Measurements from ENCODE around the gene LPO.

The LPO gene

DNA sequence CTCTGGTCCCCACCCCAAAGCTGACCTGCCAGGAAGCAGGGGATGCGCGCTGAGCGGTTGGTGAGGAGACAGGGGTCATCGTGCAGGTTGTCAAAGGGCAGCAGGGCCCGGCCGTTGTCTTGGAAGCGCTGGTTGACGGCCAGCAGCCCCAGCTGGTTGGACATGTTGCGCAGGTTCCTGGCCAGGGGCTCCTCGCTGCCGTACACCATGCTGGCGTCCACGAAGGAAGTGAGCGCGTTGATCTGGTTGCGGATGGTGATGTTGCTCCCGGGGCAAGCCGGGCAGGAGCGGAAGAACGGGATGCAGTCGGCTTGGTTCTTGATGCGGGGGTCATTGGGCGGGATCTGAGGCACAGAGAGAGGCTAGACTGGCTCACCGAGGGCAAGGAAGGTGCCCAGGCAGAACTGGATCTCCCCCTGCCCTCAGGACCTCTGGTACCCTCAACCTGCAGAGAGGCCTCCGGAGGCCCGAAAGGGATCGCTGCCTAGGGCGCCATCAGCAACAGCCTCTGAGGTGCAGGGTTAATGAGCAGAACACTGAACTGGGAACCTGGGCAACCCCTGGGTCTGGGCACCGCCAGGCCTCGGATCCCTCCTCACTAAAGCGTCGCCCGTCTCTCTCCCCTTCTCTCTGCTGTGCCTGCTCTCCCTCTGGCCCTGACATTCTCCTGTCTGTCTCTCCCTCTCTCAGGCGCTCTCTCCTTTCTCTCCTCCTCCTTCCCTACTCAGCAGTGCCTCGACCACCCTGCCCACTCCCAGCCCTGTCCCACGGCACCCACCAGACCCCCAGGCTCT, 39.6 kb downstream of the LPO start:
- DNase-seq (ENCODE audit: low read depth), result no peak

DNA sequence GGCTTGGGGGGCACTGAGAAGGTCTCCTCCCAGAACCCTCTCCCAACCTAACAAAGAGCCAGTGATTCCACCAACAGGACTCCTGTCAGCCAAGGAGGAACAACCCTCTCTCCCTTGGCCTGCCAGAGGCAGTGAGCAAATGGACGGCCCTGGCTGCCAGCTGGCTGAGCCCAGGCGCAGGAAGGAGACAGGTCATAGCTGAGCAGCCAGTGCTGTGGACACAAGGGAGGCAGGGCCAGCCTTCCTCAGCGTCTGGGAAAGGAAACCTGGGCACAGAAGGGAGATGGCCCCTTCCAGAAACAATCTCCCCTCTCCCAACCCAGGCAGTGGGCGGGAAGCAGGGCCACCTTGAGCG, 40.3 kb downstream of the LPO start:
- DNase-seq (ENCODE audit: low read depth), result no peak

DNA sequence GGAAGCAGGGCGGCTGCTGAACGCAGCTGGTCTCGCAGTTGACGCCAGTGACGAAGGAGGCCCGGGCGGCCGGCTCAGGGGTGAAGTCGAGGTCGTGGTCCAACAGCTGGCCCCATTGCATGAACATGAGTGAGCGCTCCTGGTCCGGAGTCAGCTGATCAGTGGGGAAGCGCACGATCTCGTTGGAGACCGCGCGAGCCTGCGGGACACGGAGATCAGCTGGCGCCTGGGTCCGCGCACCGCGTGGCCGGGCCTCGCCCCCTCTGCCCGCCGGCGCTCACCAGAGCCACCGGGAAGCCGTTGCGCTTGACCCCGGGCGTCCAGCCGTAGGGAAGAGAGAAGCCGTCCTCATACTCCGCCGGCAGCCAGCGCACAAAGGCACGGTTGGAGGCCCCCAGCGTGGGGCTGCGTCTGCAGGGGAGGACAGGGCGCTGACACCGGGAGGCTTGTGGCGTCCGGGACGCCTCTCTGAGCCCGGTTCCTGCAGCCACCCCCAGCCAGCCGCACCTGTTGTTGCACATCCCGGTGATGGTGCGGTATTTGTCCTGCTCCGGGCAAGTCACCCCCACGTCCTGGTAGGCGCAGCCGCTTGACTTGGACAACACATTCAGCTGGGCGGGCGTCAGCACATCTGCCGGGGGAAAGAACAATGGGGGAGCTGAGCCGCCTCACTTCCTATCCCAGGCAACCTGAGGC, 40.8 kb downstream of the LPO start:
- DNase-seq (ENCODE audit: low read depth), result no peak

DNA sequence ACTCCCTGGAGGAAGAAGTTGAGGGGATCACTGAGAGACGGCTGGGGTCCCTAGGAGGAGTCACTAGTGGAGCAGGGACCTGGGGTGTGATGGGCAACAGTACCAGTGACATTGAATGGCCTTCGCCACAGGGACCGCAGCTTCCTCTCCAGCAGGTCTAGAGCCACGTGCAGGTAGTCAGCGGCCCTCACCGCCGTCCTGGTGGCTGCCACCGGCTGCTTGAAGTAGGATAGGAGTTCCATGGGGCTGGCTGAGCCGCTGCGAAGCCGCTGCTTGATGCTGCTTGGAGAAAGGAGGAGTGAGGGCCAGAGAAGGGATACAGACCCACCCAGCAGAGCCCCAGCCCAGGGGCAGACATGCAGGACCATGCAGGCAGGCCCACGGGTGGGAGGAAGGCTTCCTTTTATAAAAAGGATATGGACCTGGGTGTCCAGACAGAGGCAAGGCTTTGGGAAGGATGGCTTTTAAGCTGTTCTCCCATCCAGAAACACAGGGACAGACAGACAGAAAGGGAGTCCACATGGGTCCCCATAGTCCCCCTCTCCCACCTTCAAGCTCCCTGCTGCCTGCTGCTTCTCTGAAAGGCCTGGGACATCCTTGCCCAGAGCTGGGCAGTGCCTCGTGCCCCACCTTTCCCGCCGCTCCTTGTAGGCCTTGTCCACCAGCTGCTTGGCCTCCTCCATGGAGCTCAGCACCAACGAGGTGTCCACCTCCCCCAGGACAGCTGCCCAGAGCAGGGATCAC, 41.5 kb downstream of the LPO start:
- no peak for DNase-seq (ENCODE audit: low read depth)

DNA sequence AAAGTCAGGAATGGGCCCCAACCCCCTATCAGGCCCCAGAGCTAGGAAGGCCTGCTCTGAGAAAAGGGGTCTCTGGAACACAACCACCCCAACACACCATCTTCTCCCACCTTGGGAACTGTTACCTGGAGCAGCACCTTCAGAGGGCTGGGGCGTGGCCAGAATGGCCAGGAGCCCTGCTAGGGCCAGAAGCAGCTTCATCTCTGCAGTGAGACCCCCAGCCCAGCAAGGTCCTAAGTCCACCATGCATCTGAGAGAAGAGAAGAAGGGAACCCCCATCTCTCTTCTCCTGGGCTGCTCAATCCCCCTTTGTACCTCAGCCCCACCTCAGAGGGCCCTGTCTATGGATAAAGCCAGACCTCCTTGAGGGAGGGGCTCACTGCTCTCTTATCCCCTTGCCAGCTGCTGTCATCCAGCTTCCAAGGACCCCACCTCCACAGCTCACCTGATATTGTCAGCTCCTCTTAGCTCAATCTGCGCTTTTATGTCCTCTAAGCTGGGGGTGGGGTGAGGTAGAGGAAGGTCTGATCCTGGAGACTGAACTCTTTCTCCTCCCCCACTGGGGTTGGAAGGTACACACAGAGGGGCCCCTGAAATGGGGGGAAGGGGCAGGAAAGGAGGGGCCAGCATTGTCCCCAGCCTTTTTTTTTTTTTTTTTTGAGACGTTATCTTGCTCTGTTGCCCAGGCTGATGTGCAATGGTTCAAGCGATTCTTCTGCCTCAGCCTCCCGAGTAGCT, 42.3 kb downstream of the LPO start, which contains the start of gene MPO:
TSS of gene MPO (minus strand) at position 456 of the 738 bp plus-strand sequence. CDS start at position 279, 177 bp downstream.
- DNase-seq (ENCODE audit: low read depth), result no peak

DNA sequence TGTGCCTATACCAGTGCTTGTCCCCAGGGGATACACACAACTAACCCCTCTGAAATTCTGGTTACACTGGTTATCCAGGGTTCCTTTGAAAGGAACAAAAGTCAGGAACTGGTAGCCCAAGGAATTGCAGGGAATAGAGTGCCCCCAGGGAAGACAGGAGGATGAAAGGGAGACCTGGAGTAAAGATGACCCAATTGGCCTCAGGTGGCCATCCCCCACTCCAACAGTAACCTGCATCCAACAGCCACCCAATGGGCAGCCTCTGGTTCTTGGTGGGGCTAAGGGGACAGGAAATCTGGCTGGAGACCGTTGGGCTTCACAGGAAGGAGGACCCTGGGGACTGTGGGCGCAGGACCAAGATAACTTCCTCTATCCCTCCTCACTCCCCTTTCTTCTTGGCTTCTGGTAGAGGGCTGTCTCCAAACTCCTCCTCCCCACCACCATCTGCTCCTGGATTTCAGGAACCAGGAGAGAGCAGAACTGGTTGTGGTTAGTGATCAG, 43.2 kb downstream of the LPO start:
- no peak for DNase-seq (ENCODE audit: low read depth)

DNA sequence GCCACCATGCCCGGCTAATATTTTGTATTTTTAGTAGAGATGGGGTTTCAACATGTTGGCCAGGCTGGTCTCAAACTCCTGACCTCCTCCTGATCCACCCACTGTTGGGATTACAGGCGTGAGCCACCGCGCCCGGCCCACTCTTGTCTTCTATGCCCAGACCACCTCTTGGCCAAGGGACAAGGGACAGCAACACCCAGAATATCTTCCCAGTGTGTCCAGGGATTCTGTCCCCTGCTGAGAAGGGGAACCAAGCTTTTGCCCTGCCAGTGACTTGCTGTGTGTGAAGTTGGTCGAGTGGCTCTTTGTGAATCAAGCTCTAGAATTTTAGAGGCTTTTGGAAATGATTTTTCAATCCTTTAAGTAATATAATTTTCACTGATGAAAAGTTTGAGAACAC, 44.1 kb downstream of the LPO start:
- DNase-seq (ENCODE audit: low read depth), result no peak

DNA sequence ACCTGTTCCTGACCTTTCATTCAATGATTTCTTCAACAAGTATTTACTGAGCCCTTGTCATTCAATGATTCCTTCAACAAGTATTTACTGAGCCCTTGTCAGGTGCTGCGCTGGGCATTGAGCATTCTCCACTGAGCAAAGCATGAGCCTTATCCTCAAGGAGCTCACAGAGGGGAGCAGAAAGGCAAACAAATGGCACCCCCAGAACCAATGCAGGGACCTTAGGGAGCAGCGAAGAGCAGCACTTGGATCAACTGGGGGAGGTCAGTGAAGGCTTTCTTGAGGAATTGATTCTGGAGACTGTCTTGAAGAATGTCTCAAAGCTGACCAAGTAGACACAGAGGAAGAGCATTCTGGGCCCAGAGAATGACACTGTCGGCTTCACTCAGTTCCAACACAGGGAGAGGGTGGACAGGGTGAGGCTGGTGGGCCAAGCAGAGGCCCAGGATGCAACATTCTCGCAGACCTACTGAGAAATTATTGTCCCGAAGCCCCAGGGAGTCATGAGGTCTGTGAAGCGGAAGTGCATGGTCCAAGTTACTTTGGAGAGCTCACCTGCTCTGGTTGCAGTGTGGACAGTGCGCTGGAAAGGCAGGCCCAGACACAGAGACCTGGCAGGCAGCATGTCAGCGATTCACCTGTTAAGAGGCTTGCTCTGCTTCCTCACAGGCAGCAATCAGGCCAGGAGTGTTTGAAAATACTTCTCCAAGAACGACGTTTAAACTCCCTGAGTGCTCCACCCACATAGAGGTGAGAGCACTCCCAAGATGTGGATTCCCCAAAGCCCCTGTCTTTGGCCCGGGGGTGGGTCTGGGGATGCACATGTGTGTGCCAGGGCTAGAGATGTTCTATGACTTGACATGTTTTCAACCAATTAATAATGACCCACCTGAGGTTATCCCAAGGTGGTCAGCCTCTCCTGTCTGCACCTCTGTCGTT, 45.6 kb downstream of the LPO start:
- no peak for DNase-seq (ENCODE audit: low read depth)

DNA sequence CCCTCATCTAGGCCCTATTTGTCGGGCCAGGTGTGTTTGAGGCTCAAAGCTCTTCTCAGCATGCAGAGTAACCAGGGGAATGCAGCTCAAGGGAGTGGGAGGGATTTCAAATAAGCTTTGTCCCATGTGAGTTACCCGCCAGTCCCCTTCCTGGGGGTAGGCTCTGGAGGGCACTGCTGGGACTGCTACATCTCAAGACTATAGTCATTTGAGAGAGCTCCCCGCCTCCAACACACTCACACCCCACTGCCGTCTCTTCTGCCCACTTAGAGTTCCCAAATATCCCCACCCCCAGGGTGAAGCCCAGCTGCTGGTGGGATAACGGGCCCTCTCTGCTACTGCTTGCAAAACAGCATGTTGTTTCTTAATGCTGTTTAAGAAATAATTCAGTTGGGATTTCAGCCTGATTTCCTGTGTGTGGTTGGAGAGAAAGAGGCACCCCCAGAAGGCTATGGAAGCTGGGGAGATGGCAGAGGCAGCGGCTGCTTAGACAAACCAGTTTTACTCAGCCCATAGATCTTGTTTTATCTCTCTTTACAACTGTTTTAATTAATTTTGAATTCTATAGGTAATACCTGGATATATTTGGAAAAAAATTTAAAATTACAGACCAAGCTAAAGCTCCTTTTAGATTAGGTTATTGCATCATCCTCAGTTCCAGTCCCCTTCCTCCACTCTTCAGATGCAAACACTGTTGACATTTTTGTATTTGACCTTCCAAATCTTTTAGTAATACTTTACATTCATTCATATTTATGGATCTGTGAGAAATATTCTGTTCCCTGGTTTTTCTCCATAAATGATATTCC, 46.4 kb downstream of the LPO start:
- no peak for DNase-seq (ENCODE audit: low read depth)

DNA sequence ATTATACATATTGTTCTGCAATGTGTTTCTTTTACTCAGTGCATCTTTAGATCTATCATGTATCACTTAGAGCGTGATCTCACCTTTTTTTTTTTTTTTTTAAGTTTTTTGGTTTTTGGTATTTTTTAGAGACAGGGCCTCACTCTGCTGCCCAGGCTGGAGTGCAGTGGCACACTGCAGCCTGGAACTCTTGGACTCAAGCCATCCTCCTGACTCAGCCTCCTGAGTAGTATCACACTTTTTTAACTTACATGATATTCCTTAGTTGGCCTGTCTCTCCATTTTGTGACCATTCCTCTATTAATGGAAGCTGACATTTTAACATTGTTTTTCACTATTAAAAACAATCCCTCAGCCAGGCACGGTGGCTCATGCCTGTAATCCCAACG, 47.0 kb downstream of the LPO start:
- no peak for DNase-seq (ENCODE audit: low read depth)

DNA sequence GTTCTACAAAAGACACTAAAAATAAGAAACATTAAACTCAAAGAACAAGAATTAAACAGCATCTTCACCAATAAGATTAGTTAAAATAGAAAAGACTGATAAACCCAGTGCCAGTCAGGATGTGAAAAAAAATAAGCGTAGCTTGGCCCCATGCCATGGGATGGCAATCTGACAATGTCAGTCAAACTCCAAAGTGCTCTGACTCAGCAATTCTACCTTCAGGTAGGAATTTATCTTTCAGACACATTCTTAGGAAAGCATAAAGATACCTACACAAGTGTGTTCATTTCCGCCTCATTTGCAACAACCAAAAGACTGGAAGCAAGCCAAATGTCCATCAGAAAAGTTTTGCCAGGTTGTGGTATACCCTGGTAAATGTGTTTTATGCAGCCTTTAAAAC, 51.5 kb downstream of the LPO start:
- no peak for DNase-seq (ENCODE audit: low read depth)

DNA sequence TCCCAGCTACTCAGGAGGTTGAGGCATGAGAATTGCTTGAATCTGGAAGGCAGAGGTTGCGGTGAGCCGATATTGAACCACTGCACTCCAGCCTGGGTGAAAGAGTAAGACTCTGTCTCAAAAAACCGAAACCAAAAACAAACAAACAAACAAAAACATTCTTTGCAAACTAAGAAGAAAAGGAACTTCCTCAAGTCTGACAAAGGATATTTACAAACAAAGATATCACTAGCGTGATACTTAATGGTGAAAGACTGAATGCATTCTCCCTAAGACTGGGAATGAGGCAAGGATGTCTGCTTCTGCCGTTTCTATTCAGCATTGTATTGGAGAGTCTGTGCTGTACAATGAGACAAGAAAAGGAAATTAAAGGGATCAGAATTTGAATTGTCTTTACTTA, 52.9 kb downstream of the LPO start:
- no peak for DNase-seq (ENCODE audit: low read depth)

DNA sequence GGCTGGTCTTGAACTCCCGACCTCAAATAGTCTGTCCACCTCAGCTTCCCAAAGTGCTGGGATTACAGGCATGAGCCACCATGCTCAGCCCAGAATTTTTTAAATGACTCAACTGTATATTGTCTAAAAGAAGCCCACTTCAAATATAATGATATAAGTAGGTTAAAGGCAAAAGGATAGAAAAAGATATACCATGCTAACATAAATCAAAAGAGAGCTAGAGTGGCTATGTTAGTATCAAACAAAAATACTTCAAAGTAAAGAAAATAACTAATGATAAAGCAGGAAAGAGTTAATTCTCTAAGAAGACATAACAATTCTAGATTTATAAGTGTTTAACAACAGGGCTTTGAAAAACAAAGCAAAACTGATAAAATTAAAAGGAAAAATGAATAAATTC, 55.6 kb downstream of the LPO start:
- DNase-seq (ENCODE audit: low read depth), result no peak

DNA sequence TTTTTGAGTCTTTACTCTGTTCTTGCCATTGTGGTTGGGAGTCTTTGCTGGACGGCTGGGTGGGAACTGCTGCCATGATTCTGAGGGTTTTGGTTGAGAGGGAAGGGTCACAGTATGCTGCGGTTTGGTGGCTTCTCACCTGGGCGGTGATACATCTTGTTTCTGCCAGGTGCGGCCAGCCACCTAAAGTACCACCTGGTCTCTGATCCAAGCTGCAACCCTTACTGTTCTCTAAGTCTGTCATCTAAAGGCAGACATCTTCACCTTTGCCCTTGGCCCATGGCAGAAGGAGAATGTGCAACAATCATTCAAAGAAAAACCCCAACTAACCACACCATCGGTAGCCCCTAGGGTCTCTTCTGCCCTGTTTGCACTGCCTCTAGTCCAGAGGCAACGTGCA, 62.0 kb downstream of the LPO start:
- DNase-seq (ENCODE audit: low read depth), result no peak

DNA sequence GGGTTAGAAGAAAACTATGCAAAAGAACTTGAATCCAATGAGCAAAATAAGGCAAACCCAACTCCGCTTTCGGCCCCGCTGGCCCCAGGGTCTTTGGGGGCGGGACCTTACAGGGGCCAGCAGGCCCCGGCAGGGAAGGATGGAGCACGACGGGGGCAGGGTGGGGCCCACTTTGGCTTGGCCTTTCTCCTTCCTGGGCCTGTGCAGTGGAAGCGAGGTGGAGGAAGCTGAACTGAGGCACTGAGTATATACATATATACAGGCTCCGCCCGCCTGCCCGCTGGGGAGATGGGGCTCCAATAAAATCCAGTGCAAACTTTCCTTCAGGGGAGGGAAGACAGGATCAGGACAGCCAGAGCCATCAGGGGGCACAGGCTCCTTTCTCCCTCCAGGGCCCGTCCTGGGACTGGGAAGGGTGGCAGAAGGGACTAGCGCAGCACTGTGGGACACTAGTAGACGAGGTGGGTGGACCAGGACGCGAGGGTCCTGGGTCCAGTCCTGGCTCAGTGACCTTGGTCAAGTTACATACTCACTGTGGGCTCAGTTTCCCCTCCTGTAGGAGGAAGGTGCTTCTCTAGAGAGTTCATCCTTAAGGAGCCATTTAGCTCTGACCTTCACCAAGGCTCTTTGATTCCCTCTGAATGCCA, 63.2 kb downstream of the LPO start:
- DNase-seq (ENCODE audit: low read depth), result no peak

DNA sequence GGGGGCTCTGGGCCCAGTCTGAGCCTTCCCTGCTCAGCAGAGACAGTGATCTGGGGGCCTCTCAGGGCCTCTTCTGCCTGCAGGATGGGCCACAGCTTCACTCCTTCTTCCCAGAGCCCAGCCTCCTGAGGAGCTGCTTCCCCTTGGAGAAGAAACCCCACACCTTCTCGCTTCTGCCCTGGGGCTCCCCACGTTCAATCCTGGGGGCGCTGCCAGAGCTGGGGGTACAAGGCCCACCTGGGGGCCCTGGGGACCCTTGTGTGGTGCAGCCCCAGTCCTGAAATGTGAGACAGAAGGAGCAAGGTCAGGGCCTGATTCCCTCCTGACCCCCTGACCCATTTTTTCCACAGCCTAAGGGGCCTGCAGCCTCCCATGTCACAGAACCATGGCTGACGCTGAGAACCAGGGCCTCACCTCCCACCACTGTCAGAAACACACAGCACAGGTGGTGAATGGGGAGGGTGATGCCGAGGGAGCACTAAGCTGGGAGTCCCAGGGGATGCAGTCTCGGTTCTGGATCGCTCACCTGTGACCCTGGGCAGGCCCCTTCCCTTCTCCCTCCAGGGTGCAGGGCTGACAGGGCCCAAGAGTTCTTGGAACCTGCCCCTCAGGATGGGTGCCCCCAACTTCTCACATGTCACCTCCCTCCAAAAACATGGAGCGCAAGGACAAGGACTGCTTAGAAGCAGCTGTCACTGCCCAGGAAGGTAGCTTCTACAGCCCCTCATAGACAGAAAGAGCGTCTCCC, 64.0 kb downstream of the LPO start:
- DNase-seq (ENCODE audit: low read depth), result no peak

DNA sequence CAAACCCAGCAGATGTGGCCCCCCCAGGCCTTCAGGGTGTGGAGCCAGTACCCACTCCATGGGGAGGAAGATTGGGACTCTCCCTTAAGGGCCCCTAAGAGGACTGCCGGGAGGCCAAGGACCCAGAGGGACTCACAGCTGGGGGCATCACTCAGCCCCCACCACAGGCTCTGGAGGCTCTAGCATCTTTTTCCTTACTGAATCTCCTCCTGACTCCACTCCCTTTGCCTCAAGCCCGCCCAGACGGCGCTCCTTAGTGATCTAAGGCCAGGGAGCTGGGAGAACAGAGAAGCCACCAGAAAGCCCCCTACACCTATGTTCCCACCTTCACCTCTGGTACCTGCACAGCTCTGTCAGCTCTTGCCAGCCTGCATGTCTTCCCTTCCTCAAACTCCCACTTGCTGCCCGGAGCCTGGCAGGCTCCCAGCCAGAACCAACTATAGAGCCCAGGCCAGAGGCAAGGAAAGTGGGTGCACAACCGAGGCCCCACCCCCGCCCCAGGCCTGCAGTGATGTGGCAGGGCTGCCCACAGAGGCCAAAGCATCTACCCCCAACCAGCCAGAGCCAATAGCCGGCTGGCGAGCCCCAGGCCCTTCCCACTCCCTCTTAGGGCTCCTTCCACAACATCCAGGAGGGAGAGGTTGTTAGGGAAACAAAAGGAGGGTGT, 64.7 kb downstream of the LPO start:
- no peak for DNase-seq (ENCODE audit: low read depth)

DNA sequence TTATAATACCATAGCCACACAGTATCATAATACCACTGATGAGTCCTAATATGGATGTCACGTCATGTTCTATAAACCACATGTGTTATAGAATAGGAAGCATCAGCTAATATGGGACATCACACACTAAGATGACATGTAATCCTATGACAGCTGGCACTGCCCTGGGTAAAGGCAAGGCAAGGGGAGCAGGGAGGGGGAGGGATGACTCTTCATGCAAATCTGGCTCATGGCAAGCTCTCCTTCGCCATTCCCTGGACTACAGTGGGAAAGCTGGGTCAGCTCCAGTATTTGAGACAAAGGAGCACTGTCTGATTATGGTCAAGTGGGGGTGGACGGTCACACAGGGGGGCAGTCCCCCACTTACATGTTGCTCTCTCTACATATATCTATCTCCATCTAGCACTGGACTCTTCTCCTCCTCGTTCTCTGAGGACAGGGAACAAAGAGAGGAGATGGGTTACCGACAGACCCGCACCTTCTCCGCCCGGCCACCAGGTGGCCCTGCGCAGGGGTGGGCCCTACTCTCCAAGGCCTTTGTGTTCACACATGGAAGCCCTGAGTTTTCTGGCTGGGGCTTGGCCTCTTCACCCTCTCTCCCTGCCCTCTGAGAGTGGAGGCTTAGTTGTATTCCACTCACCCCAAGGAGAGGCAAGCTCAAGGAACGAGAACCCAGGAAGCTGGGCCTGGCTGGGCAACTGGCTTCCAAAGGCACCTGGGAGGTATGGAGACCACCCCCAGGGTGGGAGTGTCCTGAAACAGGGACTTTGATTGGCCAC, 65.8 kb downstream of the LPO start:
- DNase-seq (ENCODE audit: low read depth), result no peak

All from stimulated activated CD8-positive, alpha-beta memory T cell treated with anti-CD3 and anti-CD28 coated beads, Interleukin-15, amount 100 ng/mL, for 1 hour (primary cell).